Chondrocyte (in vitro differentiated cells): ENCODE measurements around the gene LMF1. TPM values are rescaled to one million over a fixed set of nuclear protein-coding genes. Genes with fewer than 3 reads are reported as not detected.

Experiments
- DNase-seq: peaks from one replicate; pipeline ENCODE4 v3.0.0; 2021; ENCODE audit warnings: mixed read lengths, low spot score
- H3K27ac Mint-ChIP-seq: one replicate; pipeline ENCODE4 v1.8.0; 2021; ENCODE audit warnings: mild to moderate bottlenecking, moderate library complexity, mixed read lengths; ENCODE audit not compliant: unreplicated experiment
- H3K27me3 Mint-ChIP-seq: 2 replicates; pipeline ENCODE4 v1.8.0; 2021; ENCODE audit warnings: low read depth, mixed read lengths
- H3K36me3 Mint-ChIP-seq: 2 replicates; pipeline ENCODE4 v1.8.0; 2021; ENCODE audit warnings: low read depth, mixed read lengths
- H3K4me1 Mint-ChIP-seq: 2 replicates; pipeline ENCODE4 v1.8.0; 2021; ENCODE audit warnings: low read depth, mild to moderate bottlenecking, mixed read lengths
- H3K4me3 Mint-ChIP-seq: one replicate; pipeline ENCODE4 v1.8.0; 2021; ENCODE audit warnings: mild to moderate bottlenecking, moderate library complexity, mixed read lengths; ENCODE audit not compliant: unreplicated experiment
- H3K9me3 Mint-ChIP-seq: 2 replicates; pipeline ENCODE4 v1.8.0; 2021; ENCODE audit warnings: low read depth, mixed read lengths
- CTCF ChIP-seq: fragments of 200-600 bp; sonication (generic); IDR thresholded peaks from 2 replicates; pipeline ENCODE4 v1.5.0; 2021; ENCODE audit warnings: antibody characterized with exemption, mild to moderate bottlenecking, moderate library complexity
- total RNA-seq: library from RNA; stranded (reverse); gene quantifications from 3 replicates; pipeline ENCODE4 v1.2.1, GENCODE V29; 2021

LMF1 gene
- total RNA-seq, 1 donor from 2014 or later, result 21.6 TPM

DNA sequence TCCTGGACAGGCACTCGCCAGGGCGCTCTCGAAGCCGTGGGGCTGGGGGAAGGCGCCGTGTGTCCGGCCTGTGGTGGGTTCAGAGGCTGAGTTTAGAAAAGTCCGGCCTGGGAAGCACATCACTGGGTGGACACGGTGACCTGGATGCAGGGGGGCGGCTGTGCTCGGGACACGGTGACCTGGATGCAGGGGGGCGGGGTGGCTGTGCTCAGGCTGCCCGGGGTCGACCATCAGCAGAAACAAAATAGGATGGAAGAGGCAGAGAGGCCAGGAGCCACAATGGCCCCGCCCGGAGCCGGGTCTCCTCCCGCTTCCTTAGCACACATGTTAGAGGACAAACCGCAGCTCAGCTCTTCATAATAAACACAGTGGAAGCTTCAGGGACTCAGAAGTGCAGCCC lies 127.0 kb downstream of the LMF1 start:
- no peak overlapping the region for H3K27ac Mint-ChIP-seq
- H3K4me3 Mint-ChIP-seq, result no peak overlapping the region
- H3K4me1 Mint-ChIP-seq, result no peaks in the 10 kb centered on the region
- peaks cover 8% of the 10 kb centered on the region for H3K9me3 Mint-ChIP-seq
- TF ChIP-seq CTCF, result no peak
- no peaks in the 10 kb centered on the region for H3K36me3 Mint-ChIP-seq
- peaks cover 3% of the 10 kb centered on the region for H3K27me3 Mint-ChIP-seq
- no peak for DNase-seq

DNA sequence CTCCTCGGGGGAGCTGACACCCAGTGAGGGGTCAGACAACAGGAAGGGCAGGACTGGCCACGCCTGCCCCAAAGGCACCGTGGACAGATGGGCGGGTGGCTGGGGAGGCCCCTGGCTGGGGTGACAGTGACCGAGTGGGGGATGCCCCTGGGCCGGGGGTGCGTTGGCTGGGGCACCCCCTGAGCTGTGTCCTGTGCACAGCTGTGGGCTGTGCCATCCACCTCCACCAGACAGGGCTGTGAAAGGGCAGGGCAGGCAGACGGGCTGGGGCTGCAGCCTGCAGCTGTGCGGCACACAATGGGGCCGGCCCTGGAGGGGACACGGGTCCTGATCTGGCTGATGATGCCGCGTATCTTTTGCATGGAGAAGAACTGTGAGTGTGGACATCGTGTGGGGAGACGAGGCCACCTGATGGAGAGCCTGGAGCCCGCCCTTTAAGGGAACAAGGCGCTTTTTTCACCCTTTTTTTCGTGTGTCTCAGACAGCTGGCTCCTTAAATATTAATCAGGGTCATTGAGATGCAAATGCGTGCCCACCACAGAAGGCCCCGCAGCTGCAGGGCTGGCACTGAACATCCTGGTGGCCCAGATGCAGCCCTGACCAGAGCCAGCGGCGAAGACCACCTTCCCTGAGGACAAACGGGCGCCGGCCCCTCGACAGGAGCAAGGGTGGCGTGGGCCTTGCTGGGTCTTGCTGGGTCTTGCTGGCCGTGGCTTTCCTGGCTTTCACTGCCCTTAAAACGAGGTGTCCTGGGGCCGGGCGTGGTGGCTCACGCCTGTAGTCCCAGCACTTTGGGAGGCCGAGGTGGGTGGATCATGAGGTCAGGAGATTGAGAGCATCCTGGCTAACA lies 127.8 kb downstream of the LMF1 start:
- no peaks in the 10 kb centered on the region for H3K4me1 Mint-ChIP-seq
- peaks cover 4% of the 10 kb centered on the region for H3K9me3 Mint-ChIP-seq
- no peak overlapping the region for H3K4me3 Mint-ChIP-seq
- no peak for DNase-seq
- H3K36me3 Mint-ChIP-seq, result peaks cover 2% of the 10 kb centered on the region
- no peak for TF ChIP-seq CTCF
- H3K27ac Mint-ChIP-seq, result no peak overlapping the region
- H3K27me3 Mint-ChIP-seq, result peaks cover 3% of the 10 kb centered on the region

GRCh38 chr16:842061-842476 lies 128.7 kb downstream of the LMF1 start:
- Mint-ChIP-seq H3K36me3 (peaks cover 2% of the 10 kb centered on the region), H3K27ac (no peak overlapping the region), H3K27me3 (peaks cover 3% of the 10 kb centered on the region), H3K4me1 (no peaks in the 10 kb centered on the region), H3K4me3 (no peak overlapping the region), H3K9me3 (peaks cover 6% of the 10 kb centered on the region)
- TF ChIP-seq CTCF, result no peak
- no peak for DNase-seq

DNA sequence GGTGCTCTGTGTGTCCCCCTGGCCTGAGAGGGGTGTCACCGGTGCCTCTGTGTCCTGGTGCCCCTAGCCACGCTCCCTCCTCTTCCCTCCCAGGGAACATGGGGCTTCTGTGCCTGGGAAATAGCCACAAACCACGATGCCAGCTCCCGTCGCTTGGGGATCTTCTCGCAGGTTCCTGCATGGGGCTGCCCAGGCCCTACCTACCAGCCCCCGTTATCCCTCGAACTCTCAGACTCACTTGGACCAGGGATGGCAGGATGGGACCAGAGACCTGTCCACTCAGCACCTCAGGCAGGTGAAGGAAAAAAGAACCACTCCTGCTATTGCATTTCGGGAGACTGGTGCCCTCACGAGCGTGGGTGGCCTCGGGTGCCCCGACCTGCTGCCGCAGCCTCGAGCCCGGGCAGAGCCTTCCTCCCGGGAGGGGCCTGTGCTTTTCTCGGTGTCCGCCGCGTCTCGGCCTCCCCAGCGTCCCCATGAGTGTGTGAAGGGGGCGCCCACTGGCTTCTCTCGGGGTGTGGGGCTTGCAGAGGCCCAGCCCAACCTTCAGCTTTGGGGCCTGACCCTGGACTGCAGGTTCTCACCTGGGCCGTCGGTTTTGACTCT lies 129.2 kb downstream of the LMF1 start:
- H3K4me3 Mint-ChIP-seq, result no peak overlapping the region
- H3K27me3 Mint-ChIP-seq, result peaks cover 3% of the 10 kb centered on the region
- no peaks in the 10 kb centered on the region for H3K4me1 Mint-ChIP-seq
- H3K36me3 Mint-ChIP-seq, result peaks cover 2% of the 10 kb centered on the region
- no peak overlapping the region for H3K27ac Mint-ChIP-seq
- peaks cover 11% of the 10 kb centered on the region for H3K9me3 Mint-ChIP-seq
- no peak for TF ChIP-seq CTCF
- no peak for DNase-seq

- Mint-ChIP-seq H3K36me3 (peaks cover 6% of the 10 kb centered on the region), H3K4me1 (no peaks in the 10 kb centered on the region), H3K9me3 (peaks cover 17% of the 10 kb centered on the region), H3K27me3 (peaks cover 3% of the 10 kb centered on the region), H3K27ac (no peak overlapping the region), H3K4me3 (no peak overlapping the region)
- TF ChIP-seq CTCF, result no peak
- DNase-seq, result no peak
Measured at GRCh38 chr16:840561-841454, 130.0 kb downstream of the LMF1 start.
